HL-60/S4 (cell line): ENCODE measurements around the gene UGT1A1.

Experiments
- in situ Hi-C: fragments of 300-500 bp; cut with MboI; formaldehyde crosslinking; loops from 2 replicates; pipeline ENCODE4 v1.14.3; 2022; ENCODE audit warnings: low sequenced_read_pairs

Gene UGT1A1

DNA sequence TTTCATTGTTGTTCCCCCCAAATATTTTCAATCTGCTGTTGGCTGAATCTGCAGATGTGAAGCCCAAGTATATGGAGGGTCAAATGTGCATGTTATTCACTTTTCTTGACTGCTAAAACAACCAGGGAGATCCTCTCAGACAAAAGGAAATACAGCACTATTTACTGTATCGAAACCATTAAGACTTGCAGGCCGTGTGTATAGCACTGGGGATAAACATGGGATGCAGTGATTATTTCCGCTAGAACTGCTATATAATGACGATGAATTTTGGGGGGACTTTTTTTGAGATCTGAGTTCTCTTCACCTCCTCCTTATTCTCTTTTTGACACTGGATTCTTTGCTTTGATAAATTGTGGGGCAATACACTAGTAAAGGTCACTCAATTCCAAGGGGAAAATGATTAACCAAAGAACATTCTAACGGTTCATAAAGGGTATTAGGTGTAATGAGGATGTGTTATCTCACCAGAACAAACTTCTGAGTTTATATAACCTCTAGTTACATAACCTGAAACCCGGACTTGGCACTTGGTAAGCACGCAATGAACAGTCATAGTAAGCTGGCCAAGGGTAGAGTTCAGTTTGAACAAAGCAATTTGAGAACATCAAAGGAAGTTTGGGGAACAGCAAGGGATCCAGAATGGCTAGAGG lies 3.5 kb upstream of the UGT1A1 start:
- in situ Hi-C loops, result no loop called here

GRCh38 chr2:233758141-233758540 lies 1.9 kb upstream of the UGT1A1 start:
- in situ Hi-C loops, result no loop called here

DNA sequence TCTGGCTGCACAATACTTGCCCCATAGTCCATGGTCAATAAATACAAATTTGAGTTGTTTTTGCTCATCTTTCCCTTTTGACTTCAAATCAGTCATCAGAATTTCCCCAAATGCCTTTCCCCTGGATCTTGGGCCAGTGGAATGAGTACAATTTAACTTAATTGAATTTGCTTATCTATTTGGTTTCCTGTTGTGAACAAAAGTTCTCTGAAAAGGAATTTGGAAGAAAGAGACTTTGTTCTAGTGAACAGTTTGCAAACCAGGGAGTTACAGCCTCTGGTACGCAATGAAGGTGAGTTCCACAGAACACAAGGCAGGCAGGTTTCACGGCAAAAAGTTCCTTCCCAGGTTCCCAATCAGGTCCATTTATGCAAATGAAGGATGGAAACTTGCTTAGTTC lies 1.2 kb upstream of the UGT1A1 start:
- in situ Hi-C loops, result no loop called here

- in situ Hi-C loops, result no loop called here
Observed at GRCh38 chr2:233761040-233761769, 1.1 kb downstream of the UGT1A1 start.

DNA sequence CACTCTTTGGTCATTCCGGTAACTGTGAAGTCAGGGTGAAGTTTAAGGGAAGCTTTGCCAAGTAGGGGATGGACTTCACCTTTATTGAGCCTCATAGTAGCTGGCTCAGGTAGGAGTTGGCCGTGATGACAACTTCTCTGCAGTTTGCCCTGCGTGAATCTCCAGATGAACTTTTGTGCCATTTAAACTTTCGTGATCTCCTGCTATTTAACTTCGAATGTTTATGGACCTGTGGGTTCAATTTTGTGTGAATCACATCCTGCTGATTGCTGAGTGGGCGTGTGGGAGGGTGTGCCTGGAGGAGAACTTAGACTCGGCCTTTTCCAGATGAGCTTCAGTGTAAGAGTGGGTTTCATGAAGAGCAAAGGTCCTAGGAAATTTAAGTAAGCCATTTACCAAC lies 4.2 kb downstream of the UGT1A1 start:
- in situ Hi-C loops, result no loop called here

GRCh38 chr2:233764761-233765160 lies 4.7 kb downstream of the UGT1A1 start:
- in situ Hi-C loops, result no loop called here

DNA sequence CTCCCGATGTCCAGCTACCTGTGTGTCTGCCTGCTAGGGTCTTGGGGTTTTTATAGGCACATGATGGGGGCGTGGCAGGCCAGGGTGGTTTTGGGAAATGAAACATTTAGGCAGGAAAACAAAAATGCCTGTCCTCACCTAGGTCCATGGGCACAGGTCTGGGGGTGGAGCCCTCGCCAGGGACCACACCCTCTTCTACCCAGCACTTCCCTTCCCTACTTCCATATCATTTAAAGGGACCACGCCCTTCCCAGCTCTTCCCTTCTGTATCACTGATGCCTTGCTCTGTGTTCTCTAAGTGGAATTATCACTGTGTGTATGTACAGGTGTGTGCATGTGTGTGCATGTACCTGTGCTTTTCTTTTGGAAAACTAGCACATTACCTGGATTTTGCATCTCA lies 6.3 kb downstream of the UGT1A1 start:
- in situ Hi-C loops, result no loop called here

- in situ Hi-C loops, result no loop called here
Observed at GRCh38 chr2:233768076-233768475, 8.0 kb downstream of the UGT1A1 start.

DNA sequence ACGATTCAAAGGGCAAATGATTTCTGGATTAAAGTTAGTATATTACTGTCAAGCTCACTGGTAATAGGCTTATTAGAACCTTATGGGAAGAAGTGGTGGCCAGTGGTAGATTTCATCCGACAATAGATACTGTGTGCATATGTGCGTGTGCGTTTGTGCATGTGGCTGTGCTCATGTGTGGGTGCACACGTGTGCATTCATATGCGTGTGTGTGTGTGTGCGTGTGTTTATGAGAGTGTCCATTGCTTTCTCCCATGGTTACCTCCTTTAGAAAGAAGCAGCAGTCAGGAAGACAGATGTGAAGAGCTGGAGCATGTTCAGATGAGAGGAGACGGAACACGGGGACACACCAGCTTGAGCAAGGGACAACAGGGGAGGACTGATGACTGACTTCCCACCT lies 9.2 kb downstream of the UGT1A1 start:
- in situ Hi-C loops, result no loop called here

DNA sequence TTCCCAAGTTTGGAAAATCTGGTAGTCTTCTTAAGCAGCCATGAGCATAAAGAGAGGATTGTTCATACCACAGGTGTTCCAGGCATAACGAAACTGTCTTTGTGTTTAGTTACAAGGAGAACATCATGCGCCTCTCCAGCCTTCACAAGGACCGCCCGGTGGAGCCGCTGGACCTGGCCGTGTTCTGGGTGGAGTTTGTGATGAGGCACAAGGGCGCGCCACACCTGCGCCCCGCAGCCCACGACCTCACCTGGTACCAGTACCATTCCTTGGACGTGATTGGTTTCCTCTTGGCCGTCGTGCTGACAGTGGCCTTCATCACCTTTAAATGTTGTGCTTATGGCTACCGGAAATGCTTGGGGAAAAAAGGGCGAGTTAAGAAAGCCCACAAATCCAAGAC lies 12.1 kb downstream of the UGT1A1 start:
- in situ Hi-C loops, result no loop called here

GRCh38 chr2:233772583-233772982 lies 12.5 kb downstream of the UGT1A1 start:
- in situ Hi-C loops, result no loop called here

GRCh38 chr2:233773854-233774253 lies 13.8 kb downstream of the UGT1A1 start:
- in situ Hi-C loops, result no loop called here

DNA sequence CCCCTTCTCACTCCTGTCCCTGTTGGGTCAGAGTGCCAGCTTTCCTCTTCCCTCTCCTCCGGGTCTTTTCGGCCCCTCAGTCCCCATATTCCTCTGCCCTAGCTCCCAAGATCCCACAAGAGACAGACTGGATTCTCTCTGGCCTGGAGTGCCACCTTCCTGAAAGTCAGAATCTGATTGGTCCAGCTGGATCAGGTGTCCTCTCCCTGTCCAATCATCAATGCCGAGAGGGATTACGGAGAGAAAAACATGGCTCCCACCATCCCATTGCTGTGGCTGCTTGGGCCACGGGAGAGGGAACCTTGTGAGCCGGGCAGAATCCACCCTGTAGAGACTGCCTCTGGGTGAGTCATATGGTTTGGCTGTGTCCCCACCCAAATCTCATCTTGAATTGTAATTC lies 15.3 kb downstream of the UGT1A1 start:
- in situ Hi-C loops, result no loop called here

GRCh38 chr2:233778030-233778429 lies 18.0 kb downstream of the UGT1A1 start, which contains the start of gene MROH2A:
Gene MROH2A (plus strand): TSS chr2:233778330. CDS start chr2:233779359, 1,029 bp downstream.
- in situ Hi-C loops, result no loop called here

DNA sequence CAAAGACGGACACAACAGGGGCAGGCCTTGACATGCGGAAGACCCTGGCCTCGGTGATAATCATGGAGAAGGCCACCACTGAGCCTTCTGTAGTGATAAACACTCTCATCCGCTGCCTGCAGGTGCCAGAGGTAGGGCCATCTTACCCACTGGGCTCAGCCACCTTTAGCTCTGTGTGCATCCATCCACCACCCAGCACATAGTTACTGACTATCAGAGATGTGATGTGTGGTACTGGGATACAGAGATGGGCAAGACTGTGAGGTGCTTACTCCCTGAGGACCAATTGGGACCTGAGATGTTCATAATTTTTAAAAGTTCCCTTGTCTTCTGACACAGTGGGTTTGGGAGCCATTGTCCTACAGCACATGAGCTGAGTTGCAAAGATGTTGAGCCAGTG lies 19.7 kb downstream of the UGT1A1 start:
- in situ Hi-C loops, result no loop called here

DNA sequence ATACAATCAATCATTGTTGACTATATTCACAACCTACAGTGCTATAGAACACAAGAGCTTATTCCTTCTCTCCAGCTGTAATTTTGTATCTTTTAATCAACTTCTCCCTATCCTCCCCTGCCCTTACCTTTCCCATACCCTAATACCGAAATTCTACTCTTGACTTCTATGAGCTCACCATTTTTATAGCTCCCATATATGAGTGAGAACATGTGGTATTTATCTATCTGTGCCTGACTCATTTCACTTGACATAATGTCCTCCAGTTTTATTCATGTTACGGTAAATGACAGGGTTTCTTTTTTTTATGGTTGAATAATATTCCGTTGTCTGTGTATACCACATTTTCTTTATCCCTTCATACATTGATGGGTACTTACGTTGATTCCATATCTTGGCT lies 20.7 kb downstream of the UGT1A1 start:
- in situ Hi-C loops, result no loop called here

- in situ Hi-C loops, result no loop called here
Observed at GRCh38 chr2:233789554-233789953, 29.5 kb downstream of the UGT1A1 start.

GRCh38 chr2:233791151-233791882 lies 31.2 kb downstream of the UGT1A1 start:
- in situ Hi-C loops, result no loop called here

DNA sequence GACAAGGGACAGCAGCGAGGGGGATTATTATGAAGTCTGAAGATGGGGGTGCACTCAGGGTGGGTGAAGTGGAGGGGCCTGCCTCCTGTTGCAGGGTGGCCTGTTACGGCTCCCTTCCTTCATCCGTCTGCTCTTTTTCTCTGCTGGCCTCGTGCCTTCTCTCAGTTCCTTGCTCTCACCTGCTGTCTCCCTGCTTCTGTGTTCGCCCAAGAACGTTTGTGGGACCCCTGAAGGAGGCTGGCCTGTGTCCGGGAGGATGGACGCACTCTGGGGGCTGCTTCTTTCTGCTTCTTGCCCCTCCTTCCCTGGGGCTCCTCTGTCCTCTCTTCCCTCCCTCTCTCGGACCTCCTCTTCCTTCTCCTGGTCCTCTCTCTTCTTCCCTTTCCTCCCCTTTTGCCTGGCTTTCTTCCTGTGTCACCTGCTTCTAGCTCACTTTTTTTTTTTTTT lies 31.8 kb downstream of the UGT1A1 start:
- in situ Hi-C loops, result no loop called here

DNA sequence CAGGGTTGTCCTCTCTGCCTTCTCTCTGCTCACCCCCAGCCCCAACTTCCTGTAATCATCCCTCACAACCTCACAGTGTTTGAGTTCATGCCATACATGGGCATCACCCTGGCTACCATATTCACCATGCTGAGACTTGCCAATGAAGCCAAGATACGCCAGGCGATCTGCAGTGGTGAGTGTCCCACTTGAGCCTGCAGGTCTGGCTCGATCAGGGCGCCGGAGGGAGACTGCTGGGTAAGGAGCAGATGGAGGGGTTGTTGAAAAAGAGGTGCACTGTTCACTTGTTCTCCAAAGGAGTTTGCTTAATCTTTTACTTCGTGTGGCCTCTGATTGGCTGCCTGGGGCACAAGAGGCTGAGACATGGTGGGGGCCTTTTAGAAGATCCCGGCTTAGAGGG lies 32.6 kb downstream of the UGT1A1 start:
- in situ Hi-C loops, result no loop called here

- in situ Hi-C loops, result no loop called here
Observed at GRCh38 chr2:233793465-233794127, 33.5 kb downstream of the UGT1A1 start.
